ENCODE data around the gene ARL14EP.

- TF ChIP-seq CREB1 (CRISPR knock-in tag; IDR thresholded peaks at IDR 0.05): no peak
- no peak for TF ChIP-seq CREM (CRISPR knock-in tag; IDR thresholded peaks at IDR 0.05)
- no peak for TF ChIP-seq CTCF (IDR thresholded peaks at IDR 0.05)
- no peak for TF ChIP-seq ZNF219 (CRISPR knock-in tag; IDR thresholded peaks at IDR 0.05; ENCODE audit: borderline replicate concordance)
- TF ChIP-seq ETV6 (CRISPR knock-in tag; IDR thresholded peaks at IDR 0.05): no peak
- no peak for TF ChIP-seq MXD4 (CRISPR knock-in tag; IDR thresholded peaks at IDR 0.05; ENCODE audit: borderline replicate concordance)
- TF ChIP-seq HMGXB4 (CRISPR knock-in tag; IDR thresholded peaks at IDR 0.05): no peak
- TF ChIP-seq FOXJ3 (CRISPR knock-in tag; IDR thresholded peaks at IDR 0.05; ENCODE audit: borderline replicate concordance): no peak
- no peak for TF ChIP-seq FOXK1 (CRISPR knock-in tag; IDR thresholded peaks at IDR 0.05)
- no peak for TF ChIP-seq ZNF138 (CRISPR knock-in tag; conservative IDR thresholded peaks at IDR 0.05)
- TF ChIP-seq FOXP1 (CRISPR knock-in tag; IDR thresholded peaks at IDR 0.05; ENCODE audit: borderline replicate concordance): no peak
- TF ChIP-seq ZBTB43 (CRISPR knock-in tag; IDR thresholded peaks at IDR 0.05): no peak
Observed at GRCh38 chr11:30380846-30381245, 57.9 kb downstream of the ARL14EP start.

Measured in WTC11 (cell line).